Fibroblast of skin of left biceps (primary cell): ENCODE data around the gene CYP26B1.

Source experiments
- DNase-seq, 2 experiments: peaks; one replicate each; pipeline ENCODE4 v3.0.0-alpha.2; 2013; ENCODE audit warnings: low read depth in 2 of 2

CYP26B1 gene

DNA sequence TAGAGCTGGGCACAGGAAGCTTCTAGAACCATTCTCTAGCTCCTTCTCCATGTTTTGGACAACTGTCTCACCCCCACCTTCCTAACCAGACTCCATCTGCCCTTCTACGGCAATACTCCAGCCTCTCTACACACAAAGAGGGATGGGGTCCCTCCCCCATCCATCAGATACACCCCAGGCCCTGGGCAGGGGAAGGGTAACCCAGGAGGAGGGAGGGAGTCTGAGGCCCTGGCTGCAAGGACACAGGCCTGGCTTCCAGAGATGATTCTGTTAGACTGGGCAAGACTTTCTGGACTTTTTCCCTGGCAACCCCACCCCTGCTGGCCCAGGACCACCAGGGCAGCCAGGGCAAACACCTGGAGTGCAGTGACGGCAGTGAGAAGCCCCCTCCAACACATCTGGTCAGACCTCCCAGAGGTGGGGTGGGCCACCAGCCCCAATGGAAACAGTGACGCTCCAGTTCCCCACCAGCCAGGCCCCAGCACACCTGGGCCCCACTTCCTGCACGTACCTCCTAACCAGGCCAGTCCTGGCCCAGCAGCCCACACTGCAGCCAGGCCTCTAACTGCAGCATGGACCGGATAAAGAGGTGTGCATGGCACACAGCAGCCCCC lies 6.5 kb downstream of the CYP26B1 start:
- DNase-seq: no peak

- DNase-seq: no peak
Measured at GRCh38 chr2:72140621-72140960, 7.1 kb downstream of the CYP26B1 start.

DNA sequence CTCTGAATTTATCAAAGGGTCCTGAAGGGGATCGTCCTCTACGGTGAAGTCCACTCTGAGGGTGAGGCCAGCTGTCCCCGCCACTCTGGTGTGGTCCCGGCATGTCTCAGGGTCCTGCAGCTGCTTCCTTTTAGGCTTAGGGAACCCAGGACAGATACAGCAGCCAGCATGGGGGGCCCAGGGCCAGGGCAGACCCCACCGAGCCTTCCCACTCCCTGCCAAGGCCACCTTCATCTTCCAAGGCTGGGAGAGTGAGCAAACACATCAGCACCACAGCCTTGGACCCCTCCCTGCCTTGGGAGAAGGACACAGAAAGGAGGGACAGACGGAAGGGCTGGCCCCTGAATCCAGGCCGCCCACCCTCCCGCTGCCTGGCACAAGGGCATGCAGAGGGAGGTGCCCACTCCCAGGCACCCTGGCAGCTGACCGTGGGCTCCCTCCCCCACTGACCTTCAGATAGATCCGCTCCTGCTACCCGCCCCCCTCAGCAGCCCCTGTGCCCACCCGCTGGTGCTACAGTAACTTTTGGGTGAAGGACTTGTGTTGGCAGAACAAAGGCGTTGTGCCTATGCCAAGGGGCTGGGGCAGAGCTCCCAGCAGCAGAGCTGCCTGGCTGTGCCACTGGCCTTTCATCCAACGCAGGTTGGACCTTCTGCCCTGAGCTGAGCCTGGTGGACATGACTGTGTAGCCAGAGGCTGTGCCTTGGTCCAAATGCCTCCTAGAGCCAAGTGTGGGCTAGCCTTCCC lies 7.6 kb downstream of the CYP26B1 start:
- no peak for DNase-seq

GRCh38 chr2:72139471-72139873 lies 8.2 kb downstream of the CYP26B1 start:
- DNase-seq: no peak

DNA sequence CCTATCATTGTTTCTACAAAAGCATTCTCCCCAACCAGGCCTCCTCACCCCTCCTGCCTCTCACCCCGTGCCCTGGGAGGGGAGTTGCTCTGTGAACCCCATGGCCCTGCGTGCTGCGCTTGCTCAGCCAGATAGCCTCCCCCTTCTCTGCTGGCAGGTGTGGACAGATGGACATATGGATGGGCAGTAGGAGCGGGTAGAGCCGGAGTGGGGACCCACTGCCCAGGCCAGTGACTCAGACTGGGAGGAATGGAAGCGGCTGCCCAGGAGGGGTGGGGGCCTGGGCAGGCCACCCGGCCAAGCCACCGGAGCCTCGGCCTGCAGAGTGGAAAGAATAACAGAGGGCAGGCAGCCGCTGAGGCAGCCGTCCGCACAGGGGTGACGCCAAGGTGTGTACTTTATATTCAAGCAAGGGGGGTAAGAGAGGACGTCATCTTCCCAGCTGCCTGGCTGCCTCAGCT lies 8.7 kb downstream of the CYP26B1 start:
- DNase-seq: no peak

- no peak for DNase-seq
Measured at GRCh38 chr2:72138011-72138881, 9.4 kb downstream of the CYP26B1 start.

DNA sequence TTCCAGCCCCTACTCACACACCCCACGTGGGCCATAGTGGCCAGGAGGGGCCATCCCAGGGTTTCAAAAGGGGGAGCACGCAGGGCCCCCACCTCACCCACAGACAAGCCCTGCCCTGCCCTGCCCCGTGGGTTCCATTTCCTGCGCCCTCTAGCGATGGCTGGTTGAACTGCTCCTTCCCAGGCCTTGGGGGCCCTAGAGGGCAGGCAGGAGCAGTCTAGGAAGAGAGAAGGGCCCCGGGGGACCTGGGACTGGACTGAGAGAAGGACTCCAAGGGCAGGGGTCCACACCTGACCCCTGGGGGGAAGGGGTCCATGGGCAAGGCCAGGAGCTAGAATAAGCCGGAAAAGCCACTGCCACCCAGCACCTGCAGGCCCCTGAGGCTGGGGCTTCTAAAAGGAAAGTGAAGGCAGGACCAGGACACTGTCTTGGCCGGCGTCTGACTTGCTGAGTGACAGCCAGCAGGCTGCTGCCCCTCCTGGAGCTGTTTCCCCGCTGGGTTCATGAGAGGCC lies 10.1 kb downstream of the CYP26B1 start:
- no peak for DNase-seq

GRCh38 chr2:72136933-72137497 lies 10.6 kb downstream of the CYP26B1 start:
- no peak for DNase-seq

GRCh38 chr2:72136331-72136730 lies 11.3 kb downstream of the CYP26B1 start:
- DNase-seq: no peak

DNA sequence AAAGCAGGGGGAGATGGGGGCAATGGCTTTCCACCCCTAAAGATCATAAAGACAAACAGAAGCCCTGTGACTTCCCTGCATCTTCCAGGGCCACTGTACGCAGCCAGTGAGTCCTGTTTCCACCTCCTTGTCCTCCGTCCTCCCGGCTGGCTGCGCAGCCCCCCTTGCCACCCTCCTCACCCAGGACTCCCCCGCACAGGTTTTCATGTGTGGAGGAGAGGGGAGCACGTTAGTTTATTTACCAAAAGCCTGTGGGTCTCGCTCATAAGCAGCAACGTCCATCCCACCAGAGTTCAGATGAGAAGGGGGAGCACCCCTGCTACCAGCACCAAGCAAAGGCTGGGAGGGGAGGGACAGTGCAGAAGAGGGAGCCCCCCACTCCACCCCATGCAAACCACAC lies 11.7 kb downstream of the CYP26B1 start:
- DNase-seq: no peak

DNA sequence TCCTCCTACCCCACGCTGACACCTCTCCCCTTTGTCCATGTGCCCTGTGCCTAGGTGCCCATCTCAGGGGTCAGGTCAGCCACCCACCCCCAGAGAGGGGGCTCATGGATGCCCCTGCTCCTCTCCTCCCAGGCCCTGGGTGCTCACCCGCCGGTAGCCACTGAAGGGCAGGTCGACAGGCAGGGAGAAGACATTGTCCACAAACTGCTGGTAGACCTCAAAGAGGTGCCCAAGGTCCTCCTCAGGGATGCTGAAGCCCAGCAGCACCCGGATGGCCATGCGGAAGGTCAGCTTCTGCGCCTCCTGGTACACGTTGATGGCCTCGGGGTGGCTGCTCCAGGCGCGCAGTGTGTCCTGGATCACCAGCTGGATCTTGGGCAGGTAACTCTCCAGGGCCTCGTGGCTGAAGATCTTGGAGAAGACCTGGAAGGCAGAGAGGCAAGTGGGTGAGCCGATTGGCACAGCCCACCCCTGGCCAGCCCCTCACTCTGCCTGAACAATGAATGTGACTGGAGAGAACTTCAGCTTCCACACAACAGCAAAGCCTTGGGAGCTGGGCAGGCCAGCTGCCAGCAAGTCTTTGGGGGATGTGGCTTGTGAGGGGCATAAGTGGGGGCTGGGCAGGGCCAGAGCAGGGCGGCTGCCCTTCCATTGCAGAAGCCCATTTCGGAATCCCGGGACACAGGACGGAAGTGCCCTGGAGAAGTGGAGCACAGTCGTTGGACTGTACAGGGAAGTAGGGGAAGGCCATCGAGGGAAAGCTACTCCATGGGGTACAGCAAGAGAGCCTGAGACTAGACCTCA lies 12.5 kb downstream of the CYP26B1 start:
- no peak for DNase-seq

DNA sequence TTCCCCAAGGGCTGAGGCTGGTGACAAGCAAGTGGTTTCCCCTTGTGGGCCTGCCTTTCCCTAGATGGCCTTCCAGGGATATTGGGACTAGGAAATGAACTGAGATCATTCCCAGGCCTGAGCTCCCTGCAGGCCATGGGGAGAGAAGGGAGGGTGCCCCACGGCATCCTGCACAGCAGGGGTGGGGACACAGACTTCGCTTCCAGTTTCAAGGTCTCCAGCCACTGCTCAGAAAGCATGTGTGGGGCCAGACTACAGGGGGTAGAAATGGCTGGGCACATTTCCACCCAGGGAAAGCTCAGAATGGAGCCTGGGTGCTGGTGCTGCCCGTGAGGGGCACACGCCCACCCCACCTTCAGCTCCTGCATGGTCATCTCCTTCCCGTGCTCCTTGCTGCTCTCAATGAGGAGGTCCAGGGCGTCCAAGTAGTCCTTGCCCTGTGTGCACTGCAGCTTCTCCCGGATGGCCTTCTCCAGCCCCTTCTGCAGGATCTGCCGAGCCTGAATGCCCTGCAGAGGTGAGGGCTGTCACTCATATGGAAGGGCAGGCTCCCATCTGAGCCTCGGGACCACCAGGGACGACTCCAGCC lies 13.2 kb downstream of the CYP26B1 start:
- DNase-seq: no peak

DNA sequence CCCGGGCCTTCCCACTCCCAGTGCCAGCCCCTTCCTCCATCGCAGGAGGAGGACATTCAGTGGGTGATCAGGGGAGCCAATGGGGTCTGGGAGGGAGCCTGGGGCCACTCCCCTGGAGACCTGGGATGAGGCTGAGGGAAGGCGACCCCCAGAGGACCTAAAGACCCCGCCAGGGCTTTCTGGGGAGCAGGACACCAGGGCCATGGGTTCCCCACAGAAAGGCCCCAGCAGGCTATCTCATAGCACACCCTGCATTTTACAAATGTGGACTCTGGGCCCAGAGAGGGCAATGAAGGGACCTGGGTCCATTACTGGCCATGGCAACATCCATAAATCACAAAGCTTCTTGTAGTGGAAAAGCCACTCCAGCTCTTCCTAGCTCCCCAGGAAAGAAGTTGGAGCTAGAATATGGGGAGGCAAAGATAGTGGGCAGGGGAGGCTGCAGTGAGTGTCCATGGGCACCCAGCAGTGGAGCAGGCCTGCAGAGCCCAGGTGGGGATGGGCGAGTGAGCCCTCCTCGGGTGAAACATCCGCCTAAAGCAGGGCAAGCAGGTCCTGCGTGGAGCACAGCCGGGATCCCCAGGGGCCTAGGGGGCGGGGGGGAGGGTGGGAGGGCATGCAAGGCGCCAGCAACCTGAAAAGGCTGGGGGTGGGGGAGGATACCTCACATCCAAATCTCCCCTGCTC lies 13.8 kb downstream of the CYP26B1 start:
- DNase-seq: no peak

DNA sequence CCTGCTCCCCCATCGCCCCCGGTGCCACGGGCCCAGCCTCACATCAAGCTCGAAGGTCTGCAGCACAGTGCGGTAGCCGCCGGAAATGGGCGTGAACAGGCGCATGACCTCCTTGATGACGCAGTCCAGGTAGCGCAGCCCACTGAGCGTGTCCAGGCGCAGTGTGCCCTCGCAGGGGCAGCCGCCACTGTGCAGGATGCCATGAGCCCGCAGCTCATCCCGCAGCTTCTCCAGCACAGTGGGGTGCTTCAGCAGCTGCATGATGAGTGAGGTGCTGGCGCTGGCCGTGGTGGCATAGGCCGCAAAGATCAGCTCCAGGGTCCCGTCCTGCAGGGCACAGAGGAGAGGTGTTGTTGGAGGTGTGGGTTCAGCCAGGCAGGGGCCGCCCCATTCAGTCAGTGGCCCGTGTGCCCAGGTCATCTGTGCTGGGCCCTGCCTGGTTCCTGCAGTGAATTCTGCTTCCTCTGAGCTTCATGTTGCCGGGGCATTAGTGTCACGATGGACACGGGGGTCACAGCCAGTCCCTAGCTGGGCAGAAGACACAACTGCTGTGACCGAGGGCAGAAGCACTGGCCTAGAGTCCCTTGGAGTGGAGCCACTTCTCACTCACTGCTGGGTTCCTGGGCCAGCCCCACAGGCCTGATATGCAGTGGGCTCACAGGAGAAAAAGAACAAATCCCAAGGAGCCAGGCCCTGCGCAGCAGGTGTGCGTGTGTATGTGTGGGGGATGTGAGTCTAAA lies 14.5 kb downstream of the CYP26B1 start:
- no peak for DNase-seq

DNA sequence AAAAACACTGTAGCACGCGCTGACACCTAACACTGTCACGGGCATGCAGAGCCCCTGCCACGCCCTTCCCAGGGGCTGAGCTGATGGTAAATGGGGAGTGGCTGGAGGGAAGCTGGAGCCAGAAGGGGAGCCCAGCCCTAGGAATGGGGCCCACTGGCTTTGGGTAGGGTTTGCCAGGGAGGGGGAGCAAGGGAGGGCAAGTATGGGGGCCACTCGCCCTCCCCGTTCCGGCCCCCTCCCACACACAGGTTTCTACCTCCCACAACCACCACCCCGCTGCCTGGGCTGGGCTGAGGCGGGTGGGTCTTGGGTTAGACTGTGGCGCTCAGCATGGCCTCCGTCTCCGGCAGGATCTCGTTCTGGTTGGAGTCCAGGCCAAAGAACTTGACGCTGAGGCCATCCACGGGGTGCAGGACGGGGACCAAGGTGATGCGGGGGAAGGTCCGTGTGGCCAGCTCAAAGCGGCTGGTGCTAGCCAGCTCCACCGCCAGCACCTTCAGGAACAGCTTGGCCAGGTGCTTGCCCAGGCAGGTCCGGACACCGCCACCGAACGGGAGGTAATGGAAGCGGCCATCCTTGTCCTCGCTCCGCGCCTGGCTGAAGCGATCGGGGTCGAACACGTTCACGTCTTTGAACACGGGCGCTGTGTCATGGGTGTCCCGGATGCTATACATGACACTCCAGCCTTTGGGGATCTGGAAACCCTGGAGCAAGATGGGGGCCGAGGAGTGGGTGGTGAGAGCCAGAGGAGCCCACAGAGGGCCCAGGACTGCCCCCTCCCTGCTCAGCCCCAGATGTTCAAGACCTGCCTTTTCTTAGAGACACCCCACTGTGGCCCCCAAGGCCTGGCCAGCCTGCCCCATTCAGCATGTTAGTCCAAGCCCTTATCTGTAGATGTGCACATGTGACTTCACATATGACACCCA lies 15.5 kb downstream of the CYP26B1 start:
- no peak for DNase-seq

- no peak for DNase-seq
Measured at GRCh38 chr2:72131371-72131891, 16.2 kb downstream of the CYP26B1 start.

GRCh38 chr2:72130659-72131360 lies 16.9 kb downstream of the CYP26B1 start:
- DNase-seq: no peak
